PC-3 (cell line): ENCODE results near the gene SH3PXD2B. TPM values are rescaled to one million over a fixed set of nuclear protein-coding genes. Genes with fewer than 3 reads are reported as not detected.

Experiments
- ATAC-seq: fragments of 200-7000 bp; cut with Tn5 transposase; 2 replicates; pipeline ENCODE4 v1.9.1; 2020; ENCODE audit warnings: mild to moderate bottlenecking, moderate library complexity
- BruUV-seq: library from RNA; stranded (reverse); fragments of 400-500 nt; replicated peaks from 2 replicates; lab custom pipeline; 2021; lab: Mats Ljungman, UMichigan
- CTCF ChIA-PET: fragments of 300-600 bp; sonication (Branson Sonifier 250); formaldehyde crosslinking; loops from one replicate; lab custom pipeline; 2022; ENCODE audit warnings: antibody characterized with exemption; lab: Charles Lee
- POLR2A ChIA-PET: fragments of 300-600 bp; sonication (Branson Sonifier 250); formaldehyde crosslinking; loops from one replicate; lab custom pipeline; 2022; ENCODE audit warnings: antibody characterized with exemption; ENCODE audit not compliant: unreplicated experiment; lab: Charles Lee
- DNase-seq: peaks from one replicate; pipeline ENCODE4 v3.0.0-alpha.2; 2015
- H2AFZ ChIP-seq: fragments of 300-600 bp; sonication (generic); 2 replicates; pipeline ENCODE4 v1.6.0; 2016; ENCODE audit warnings: antibody characterized with exemption, low read length
- H3F3A ChIP-seq: fragments of 300-600 bp; sonication (generic); one replicate; pipeline ENCODE4 v1.6.0; 2017; ENCODE audit warnings: antibody characterized with exemption, low read length, control low read depth, mild to moderate bottlenecking; ENCODE audit not compliant: unreplicated experiment
- H3K27ac ChIP-seq: fragments of 300-600 bp; sonication (generic); 2 replicates; pipeline ENCODE4 v1.5.1; 2016; ENCODE audit warnings: mild to moderate bottlenecking, low read length
- H3K27me3 ChIP-seq: fragments of 300-600 bp; sonication (generic); 2 replicates; pipeline ENCODE4 v1.6.1; 2016; ENCODE audit warnings: low read length, mixed read lengths
- H3K36me3 ChIP-seq: fragments of 300-600 bp; sonication (generic); 2 replicates; pipeline ENCODE4 v1.6.1; 2016; ENCODE audit warnings: low read depth, mixed run types, low read length, mixed read lengths
- H3K4me1 ChIP-seq: fragments of 300-600 bp; sonication (generic); 2 replicates; pipeline ENCODE4 v1.5.1; 2016; ENCODE audit warnings: low read length; ENCODE audit not compliant: insufficient read depth
- H3K4me2 ChIP-seq: fragments of 300-600 bp; sonication (generic); 2 replicates; pipeline ENCODE4 v1.6.0; 2016; ENCODE audit warnings: low read length
- H3K4me3 ChIP-seq: fragments of 300-600 bp; sonication (generic); 2 replicates; pipeline ENCODE4 v1.5.1; 2016; ENCODE audit warnings: mild to moderate bottlenecking, low read length, mixed read lengths
- H3K79me2 ChIP-seq: fragments of 300-600 bp; sonication (generic); 2 replicates; pipeline ENCODE4 v1.6.1; 2017; ENCODE audit warnings: low read length, mixed read lengths
- H3K9ac ChIP-seq: fragments of 300-600 bp; sonication (generic); 2 replicates; pipeline ENCODE4 v1.6.0; 2016; ENCODE audit warnings: mild to moderate bottlenecking, low read length
- H3K9me2 ChIP-seq: fragments of 300-600 bp; sonication (generic); replicated peaks from 2 replicates; pipeline ENCODE4 v1.6.1; 2016; ENCODE audit warnings: mixed run types, low read length, mixed read lengths
- H3K9me3 ChIP-seq: fragments of 300-600 bp; sonication (generic); 2 replicates; pipeline ENCODE4 v1.6.1; 2016; ENCODE audit warnings: low read length, mixed read lengths
- H4K20me1 ChIP-seq: fragments of 300-600 bp; sonication (generic); 2 replicates; pipeline ENCODE4 v1.6.1; 2016; ENCODE audit warnings: low read length, mixed read lengths
- CTCF ChIP-seq: fragments of 300-600 bp; sonication (generic); conservative IDR thresholded peaks from 2 replicates; pipeline ENCODE4 v1.5.1; 2017; ENCODE audit warnings: antibody characterized with exemption, low read depth, mild to moderate bottlenecking, low read length
- EZH2 ChIP-seq: fragments of 300-600 bp; sonication (generic); IDR thresholded peaks from one replicate; pipeline ENCODE4 v1.6.1; 2017; ENCODE audit warnings: antibody characterized with exemption, mild to moderate bottlenecking, low read length; ENCODE audit not compliant: unreplicated experiment
- EZH2phosphoT487 ChIP-seq: fragments of 300-600 bp; sonication (generic); IDR thresholded peaks from 2 replicates; pipeline ENCODE4 v1.6.1; 2018; ENCODE audit warnings: mild to moderate bottlenecking, antibody characterized with exemption, low read length, borderline replicate concordance
- intact Hi-C: fragments of 100-400 bp; cut with micrococcal nuclease; formaldehyde crosslinking; loops from 2 replicates; pipeline ENCODE4 v1.9.0; 2023
- total RNA-seq: library from RNA; depleted of rRNA; stranded (reverse); fragments of >200 nt; gene quantifications from 2 replicates; pipeline ENCODE4 v1.2.3, GENCODE V29; 2014

SH3PXD2B gene
- total RNA-seq, 1 experiment from 2014 or later = 9.8 TPM

GRCh38 chr5:172418862-172419814, 35.2 kb downstream of the SH3PXD2B start:
- intact Hi-C loops = no loop called here
- TF ChIP-seq EZH2phosphoT487 (no peak), CTCF (no peak), EZH2 (no peak)
- no peak for ATAC-seq
- ChIA-PET POLR2A (no interaction called here), CTCF (no interaction called here)
- Histone ChIP-seq H4K20me1 (no peaks in the 10 kb centered on the region), H3K4me1 (peaks cover 26% of the 10 kb centered on the region), H3K4me2 (no peak overlapping the region), H3K79me2 (no peaks in the 10 kb centered on the region), H3K9me3 (no peaks in the 10 kb centered on the region), H3F3A (no peaks in the 10 kb centered on the region), H3K4me3 (no peak overlapping the region), H3K36me3 (no peaks in the 10 kb centered on the region), H3K9me2 (no peaks in the 10 kb centered on the region), H3K27ac (no peak overlapping the region), H3K27me3 (no peaks in the 10 kb centered on the region), H2AFZ (no peak overlapping the region), H3K9ac (no peak overlapping the region)
- no TSS peak for BruUV-seq
- DNase-seq = no peak

GRCh38 chr5:172417983-172418630, 36.2 kb downstream of the SH3PXD2B start:
- no peaks in the 10 kb centered on the region for H4K20me1 ChIP-seq
- H2AFZ ChIP-seq = no peak overlapping the region
- ChIA-PET POLR2A (no interaction called here), CTCF (no interaction called here)
- TF ChIP-seq CTCF (no peak), EZH2 (no peak), EZH2phosphoT487 (no peak)
- no TSS peak for BruUV-seq
- H3K9me3 ChIP-seq = no peaks in the 10 kb centered on the region
- DNase-seq (peak; percentile 13), ATAC-seq (no peak)
- no peaks in the 10 kb centered on the region for H3K79me2 ChIP-seq
- H3K36me3 ChIP-seq = no peaks in the 10 kb centered on the region
- H3K4me3 ChIP-seq = no peak overlapping the region
- H3K4me2 ChIP-seq = no peak overlapping the region
- peaks cover 33% of the 10 kb centered on the region for H3K4me1 ChIP-seq
- no peaks in the 10 kb centered on the region for H3K9me2 ChIP-seq
- H3K9ac ChIP-seq = no peak overlapping the region
- intact Hi-C loops = no loop called here
- no peak overlapping the region for H3K27ac ChIP-seq
- no peaks in the 10 kb centered on the region for H3F3A ChIP-seq
- H3K27me3 ChIP-seq = no peaks in the 10 kb centered on the region
